Anterior cingulate cortex (tissue), 58 donors: ENCODE measurements around the gene KCNF1.

Experiments
- DNase-seq, 58 donors: peaks; one replicate each; lab custom pipeline; 2025; lab: John Stamatoyannopoulos, UW

KCNF1 gene, protein sequence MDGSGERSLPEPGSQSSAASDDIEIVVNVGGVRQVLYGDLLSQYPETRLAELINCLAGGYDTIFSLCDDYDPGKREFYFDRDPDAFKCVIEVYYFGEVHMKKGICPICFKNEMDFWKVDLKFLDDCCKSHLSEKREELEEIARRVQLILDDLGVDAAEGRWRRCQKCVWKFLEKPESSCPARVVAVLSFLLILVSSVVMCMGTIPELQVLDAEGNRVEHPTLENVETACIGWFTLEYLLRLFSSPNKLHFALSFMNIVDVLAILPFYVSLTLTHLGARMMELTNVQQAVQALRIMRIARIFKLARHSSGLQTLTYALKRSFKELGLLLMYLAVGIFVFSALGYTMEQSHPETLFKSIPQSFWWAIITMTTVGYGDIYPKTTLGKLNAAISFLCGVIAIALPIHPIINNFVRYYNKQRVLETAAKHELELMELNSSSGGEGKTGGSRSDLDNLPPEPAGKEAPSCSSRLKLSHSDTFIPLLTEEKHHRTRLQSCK

DNA sequence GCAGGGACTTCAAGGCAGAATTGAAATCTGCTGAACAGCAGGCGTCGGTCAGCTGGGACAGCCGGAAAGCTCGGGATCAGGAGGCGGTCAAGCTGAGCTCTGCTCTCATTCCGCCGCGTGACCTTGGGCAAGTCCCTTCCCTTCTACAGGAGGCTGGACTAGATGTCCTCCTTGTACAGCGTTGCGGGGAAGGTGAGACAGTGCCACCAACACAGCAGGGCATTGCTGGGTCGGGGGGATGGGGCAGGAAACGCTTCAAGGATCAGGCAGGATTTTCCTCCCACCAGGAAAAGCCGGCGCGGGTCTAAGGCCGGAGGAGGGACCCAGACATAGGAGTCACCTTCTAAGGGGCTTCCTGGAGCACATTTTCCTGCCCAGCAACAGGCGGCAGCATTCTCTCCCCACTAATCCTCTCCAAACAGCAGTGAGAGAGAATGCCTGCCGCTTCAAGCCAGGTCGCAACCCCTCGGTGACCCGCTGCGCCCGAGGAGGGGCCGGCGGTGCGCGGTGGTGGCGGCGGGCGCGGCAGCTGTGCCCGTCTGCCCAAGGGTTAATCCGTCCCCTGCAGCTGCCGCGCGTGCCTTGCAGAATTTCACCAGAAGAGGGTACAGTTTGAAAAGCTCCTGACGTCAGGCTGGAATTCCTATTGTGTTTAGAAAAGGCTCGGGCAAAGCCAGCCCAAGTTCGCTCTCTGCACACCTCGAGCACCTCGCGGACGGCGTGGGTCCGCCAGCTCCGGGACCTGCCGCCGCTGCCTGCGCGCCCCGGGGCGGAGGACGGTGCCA, at the start of gene KCNF1:
KCNF1 (plus strand) TSS at position 644 of the 785 bp plus-strand sequence. CDS start 493 bp downstream, outside the sequence.
- DNase-seq = peak in 15 of 58 donors; percentile 19 to 63 (median 41)

DNA sequence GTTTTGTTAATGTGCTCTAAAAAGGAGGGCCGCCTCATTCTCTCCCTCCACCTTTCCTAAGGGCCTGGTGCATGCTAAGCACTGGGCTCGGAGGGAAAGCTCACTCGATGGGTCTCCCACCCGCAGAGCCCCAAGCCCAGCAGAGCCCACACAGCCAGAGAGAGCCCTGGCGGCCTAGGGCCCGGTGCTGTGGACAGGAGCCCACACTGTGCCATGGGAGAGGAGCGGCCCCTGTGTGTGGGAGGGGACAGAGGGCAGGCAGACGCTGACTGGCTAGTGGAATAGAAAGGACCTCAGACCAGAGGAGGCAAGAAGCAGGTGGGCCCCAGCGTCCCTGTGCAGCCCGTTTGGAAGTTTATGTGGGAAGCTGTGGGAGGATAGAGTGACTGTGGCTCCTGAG, 49.4 kb upstream of the KCNF1 start:
- DNase-seq = no peak

DNA sequence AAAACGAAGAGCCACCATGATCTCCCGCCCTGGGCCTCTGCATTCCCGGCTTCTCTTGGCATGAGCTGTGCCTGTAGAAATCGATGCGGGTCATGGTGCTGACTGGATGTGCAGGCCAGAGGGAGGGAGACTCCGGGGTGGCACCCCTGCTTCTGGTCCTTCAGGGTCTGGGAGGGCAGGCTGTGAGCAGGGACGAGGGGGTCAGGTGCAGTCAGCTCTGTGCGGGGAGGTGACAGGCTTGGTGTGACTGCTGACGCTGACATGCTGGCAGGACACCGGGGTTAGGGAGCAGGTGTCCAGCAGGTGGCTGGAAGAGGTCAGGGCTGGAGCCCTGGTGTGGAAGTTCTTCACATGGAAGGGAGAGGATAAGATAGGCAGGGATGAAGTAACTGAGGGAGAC, 48.7 kb upstream of the KCNF1 start:
- no peak for DNase-seq

DNA sequence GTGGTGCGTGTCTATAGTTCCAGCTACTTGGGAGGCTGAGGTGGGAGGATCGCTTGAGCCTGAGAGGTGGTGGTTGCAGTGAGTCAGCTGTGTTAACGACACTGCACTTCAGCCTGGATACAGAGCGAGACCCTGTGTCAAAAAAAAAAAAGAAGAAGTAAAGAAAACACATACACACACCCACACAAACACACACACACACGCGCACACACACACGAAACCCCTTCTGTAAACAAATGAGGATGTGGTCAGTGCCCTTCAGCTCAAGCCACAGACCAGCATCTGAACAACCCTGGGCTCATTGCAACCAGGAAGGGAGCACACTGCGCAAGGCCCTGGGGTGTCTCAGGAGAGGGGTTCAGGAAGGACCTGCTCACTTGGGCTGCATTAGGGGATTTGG, 47.9 kb upstream of the KCNF1 start:
- DNase-seq = peak in 2 of 58 donors; percentile 12 to 16

DNA sequence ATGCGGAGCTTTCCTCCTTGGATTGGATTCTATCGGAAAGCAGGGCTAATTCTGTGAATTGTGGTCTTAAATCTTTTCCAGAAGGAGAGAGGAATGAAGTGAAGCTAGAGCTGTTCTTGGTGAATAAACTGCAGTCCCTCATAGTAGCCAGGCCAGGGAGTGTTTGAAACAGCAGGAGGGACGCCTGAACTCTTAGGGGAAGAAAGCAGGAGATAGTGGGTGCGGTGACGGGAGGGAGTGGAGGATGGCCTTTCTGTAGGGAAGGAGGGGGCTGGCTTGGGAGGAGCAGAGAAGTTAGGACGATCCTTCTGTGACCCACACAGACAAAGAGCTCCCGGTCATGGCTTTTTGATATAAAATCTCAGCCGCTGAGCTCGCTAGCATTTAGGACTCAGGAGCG, 47.5 kb upstream of the KCNF1 start:
- no peak for DNase-seq

DNA sequence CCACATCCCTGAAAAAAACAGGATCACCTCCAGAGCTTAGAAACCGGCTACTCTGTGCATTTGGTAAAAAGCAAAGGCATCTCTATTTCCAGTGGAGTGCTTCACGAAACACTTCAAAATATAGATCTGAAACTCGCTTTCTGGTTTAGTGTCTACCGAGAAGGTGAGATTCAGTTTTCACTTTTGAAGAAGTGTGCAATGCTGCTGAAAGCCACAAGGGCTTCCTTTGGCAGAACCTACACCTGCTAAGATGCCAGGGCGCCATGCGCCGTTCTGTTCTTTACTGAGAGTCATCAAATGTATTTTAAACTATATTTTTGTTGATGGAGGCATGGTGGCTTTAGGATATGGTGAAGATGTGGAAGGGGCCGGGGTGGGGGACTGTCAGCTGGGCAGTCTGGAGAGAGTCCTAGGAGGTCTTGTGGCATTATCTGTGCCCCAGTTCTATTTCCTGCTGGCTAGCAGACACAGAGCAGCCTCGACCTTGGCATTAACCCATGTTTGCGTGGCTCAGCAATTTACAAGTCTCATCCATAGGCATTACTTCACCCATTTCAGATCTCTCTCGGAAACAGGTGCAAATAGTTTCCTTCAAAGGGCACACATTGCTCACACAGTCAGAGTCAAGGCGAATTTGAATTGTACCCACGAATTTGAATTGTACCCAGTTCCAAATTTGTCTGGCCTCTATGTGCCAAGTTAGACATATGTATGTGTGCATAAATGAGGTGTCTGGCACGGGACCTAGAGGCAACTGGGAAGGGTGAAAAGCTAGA, 46.7 kb upstream of the KCNF1 start:
- no peak for DNase-seq

DNA sequence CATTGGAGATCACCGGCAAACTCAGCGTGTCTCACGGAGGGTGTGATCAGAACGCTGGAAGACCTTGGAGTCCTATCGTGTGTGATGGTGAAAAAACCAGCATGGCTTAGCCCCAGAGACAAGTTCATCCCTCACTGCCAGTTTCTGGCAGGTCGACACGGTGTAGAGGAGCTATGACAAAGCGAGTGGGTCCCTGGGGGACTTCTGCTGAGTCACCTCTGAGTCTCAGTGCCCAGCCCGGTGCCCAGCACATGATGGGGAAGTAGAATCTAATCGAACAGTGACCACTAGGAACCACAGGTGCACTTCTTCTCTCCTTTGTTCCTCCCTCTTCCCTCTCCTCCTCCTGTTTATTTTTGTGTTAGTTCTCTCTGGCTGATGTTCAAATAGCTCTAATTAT, 45.9 kb upstream of the KCNF1 start:
- DNase-seq = no peak

DNA sequence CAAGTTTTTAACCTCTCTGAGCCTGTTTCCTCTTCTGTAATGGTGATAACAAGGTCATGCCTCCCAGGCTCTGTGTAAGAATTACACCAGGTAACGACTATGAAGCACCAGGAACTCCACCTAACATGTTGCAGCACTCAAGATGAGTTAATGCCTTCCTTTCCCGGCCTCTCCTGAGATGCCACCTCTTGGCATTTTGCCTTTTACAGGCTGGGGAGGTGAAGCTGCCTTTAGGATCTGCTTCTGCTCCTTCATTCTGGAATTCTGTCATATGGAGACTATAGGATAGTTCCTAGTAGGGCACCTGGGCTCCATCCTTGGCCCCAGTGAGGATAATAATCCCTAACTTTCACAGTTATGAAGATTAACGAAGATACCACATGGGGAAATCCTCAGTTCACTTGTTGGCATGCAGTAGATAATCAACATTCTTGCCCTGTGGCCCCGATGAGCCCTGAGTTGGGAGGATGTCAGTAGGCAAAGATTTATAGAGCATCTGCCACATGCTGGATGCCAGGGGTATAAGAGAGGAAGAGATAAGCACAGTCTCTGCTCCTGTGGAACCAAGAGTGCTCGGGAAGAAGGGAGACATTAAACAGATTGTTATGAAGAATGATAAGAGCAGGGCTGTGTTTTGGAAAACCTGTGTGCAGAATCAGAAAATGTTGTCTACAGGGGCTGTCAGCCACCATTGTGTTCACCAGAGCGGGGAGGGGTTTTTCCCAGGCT, 43.9 kb upstream of the KCNF1 start:
- no peak for DNase-seq

DNA sequence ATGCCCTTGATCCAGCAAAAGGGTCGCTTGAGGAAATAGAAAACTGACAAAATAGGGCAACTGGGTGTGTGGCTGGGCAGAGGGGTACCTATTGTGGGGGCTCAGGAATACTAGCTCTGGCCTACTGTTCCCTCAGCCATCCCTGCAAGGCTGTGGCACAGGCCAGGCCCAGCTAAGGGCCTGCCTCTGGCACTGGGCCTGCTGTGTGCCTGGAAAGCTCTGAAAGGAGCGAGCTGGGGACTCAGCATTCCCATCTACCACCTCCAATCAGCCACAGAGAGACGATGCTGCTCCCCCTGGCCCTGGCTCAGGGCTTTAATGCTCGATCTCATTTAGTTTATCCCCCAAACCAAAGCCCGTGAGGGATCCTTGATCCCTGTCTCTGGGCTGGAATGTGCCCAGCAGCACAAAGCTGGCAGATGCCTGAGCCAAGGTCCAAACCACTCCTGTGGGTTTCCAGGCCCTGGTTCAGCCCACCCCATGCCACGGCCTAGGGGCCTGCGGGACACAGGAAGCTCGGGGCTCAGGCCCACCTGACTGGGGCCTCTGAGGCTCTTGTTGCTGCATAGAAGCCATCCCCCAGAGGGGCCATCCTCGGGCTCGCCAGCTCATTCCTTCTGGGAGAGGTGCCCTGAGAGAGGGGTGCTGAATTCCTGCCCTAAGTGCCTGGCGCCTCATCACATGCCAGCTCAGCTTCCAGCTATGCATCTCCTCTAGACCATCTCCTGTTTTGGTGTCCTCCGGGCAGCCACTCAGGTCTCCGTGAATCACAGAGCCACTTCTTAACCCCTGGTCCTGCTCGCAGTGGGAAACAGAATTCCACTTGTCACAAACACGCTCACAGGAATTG, 43.0 kb upstream of the KCNF1 start:
- DNase-seq = peak in 1 of 58 donors; percentile 20

DNA sequence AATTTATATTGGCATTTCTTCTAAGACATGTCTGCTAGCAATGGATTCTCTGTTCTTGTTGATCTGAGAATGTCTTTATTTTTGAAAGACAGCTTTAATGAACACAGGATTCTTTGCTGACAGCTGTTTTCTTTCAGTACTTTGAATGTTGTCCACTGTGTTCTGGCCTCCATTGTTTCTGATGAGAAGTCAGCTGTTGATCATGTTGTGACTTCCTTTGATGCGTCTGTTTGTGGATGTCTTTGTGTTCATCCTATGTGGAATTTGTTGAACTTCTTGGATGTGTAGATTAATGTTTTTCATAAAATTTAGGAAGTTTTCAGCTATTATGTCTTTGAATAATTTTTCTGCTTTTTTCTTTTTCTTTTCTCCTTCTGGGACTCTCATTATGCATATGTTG, 39.8 kb upstream of the KCNF1 start:
- no peak for DNase-seq

DNA sequence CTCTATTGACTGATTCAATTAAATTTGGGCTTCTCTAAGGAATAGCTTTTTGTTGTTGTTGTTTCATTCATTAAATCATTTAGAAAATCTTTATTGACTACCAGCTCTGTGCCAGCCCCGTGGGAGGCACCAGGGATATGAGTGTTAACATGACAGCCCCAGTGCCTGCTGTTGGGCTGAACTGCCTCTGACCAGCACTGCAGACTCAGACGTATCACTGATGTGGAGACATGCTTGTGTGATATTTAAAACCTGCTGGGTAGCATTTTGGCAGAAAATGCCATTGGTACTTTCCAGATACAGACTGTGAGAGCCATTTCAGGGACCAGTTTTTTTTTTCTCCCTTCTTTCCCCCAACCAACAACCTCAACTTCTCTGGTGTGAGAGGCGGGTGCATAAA, 38.6 kb upstream of the KCNF1 start:
- DNase-seq = no peak

DNA sequence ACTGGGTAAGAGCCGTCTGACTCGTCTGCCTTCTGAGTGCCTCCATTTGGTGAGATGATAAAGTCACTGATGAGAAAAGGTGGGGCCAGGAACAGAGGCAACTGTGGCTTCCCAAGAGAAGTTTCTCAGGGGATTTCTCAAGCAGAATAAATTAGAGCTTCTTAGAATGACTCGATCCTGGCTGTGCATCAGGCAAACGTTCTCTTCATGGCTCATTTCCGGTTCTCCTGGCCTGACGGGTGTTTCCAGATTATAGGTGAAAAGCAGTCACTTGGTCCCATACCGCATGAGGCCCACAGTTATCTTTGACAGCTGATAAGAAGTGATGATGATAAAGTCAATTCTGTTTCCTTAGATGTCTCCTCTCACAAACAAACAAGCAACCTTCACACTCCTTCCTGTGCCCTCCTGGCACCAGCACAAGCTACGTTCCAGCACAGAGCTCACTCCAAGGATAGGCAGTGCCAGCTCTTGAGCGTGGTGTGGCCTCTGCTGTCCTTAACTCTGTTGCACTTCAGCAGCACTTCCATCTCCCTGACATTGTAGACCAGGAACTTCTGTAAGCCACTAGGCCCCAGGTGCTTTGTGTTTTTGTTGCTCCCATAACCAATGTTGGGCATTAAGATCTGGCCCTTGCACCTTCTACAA, 37.8 kb upstream of the KCNF1 start:
- no peak for DNase-seq

DNA sequence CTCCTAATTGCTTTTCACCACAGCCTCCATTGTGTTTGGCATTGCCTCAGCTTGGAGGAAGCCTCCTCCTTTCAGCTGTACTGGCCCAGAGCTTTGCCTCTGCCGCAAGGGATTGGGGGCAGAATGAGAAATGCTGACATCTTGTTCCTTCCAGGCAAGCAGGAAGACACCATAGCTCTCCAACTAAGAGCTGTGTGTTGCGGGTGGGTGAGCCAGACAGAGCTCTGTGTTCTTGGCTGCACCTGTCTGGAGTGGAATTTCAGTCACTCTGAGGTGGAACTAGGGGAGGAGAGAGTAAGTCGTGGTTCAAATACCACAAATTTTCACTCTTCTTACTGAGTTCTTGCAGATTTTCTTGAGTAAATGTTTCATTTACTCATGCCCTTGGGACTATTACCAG, 36.6 kb upstream of the KCNF1 start:
- DNase-seq = no peak

DNA sequence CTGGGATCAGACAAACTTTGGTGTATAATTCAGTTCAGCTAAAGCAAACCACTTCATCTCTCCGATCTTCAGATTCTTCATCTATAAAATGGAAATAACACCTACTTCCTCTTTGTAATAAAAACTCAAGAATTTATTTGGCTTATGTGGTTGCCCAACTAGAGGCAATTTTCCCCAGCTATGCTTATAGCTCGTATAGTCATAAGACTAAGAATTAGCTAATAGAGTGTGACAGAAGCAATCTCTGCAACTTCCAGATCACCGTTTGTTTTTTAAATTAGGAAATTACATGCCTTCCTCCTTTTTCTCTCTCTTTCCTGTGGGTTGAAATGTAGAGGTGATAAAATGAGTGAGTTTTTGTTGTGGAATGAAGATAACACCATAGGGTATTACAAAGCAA, 35.3 kb upstream of the KCNF1 start:
- DNase-seq = no peak

DNA sequence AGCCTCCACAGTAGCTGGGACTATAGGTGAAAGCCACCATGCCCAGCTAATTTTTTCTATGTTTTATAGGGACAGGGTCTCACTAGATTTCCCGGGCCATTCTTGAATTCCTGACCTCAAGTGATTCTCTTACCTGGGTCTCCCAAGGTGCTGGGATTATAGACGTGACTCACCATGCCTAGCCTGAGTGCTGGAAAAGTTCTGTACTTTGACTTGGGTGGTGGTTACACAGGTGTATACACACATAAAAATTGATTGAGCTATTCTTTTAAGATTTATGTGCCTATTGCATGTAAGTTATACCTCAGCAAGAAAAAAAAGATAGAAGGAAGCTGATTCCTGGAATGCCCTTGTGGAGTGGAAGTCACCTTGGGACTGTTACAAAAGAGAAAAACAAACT, 34.8 kb upstream of the KCNF1 start:
- DNase-seq = no peak

DNA sequence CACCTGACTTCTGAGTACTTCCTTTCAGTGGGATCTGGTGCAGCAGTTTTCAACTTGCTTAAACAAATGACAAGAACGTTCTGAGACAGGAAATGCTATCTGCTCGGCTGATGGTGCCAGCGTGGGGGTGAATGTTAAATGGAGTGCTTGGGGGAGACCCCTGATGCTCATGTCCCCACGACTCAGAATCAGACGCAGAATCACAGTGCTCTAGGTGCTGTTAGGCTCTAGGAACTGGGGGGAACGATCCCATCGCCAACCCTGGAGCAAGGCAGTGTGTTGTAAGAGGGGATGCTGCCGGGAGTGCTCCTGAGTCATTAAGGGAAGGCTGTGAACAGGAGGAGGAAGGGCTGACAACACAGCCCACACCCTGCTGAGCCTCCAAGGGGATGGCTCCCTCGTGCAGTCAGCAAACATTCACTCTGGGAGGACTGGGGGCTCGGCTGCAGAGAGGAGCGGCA, 34.1 kb upstream of the KCNF1 start:
- peak in 6 of 58 donors; percentile 34 to 56 (median 45) for DNase-seq

DNA sequence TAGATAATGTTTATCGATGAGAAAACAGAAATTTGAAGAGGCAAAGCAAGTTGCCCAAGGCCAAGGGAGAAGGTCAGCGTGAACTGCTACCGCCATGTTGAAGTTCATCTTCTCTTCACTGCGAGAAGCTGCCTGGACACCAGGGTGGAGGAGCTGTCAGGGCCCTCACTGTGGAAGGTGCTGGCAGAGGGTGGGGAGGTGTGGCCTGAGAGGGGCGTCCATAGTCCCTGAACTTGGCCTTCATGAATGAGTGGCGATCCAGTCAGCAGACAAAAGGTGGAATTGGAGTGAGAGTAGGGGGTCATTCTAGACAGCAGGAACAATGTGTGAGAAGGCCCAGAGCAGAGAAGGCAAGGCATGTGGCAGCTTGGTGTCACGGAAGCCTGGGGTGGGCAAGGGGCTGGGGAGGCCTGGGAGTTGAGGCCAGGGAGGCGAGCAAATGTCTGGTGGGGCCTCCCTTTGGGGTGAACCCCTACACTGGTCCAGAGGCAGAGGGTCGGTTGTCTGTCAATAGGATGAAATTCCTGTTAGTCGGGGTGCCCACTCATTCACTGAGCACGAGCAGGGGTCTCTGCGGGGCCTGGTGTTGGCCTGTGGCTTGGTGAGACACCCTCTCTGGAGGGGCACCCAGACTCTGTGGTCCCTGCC, 33.3 kb upstream of the KCNF1 start:
- DNase-seq = no peak

DNA sequence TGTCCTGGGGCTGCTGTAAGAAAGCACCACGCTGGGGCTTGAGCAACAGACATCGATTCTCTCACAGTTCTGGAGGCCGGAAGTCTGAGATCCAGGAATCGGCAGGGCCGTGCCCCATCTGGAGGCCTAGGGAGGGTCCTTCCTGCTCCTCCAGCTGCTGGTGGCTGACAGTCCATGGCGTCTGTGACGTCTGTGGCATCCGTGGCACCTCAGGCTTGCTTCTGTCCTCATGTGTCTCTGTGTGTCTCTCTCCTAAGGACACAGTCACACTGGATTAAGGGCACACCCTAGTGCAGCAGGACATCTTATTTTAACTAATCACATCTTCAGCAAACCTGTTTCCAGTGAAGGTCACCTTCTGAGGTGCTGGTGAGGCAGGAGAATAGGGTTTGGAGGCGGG, 32.6 kb upstream of the KCNF1 start:
- no peak for DNase-seq
